DOHH2 (cell line): Measurements from ENCODE around the gene KRTAP10-12.

Experiments
- EZH2phosphoT487 ChIP-seq: fragments of 200-600 bp; sonication (generic); IDR thresholded peaks from 2 replicates; pipeline ENCODE4 v1.6.1; 2017; ENCODE audit warnings: borderline replicate concordance, mild to moderate bottlenecking, antibody characterized with exemption, low read length, moderate library complexity, mixed read lengths
- TF ChIP-seq, protein P1 (sequence below): fragments of 200-600 bp; sonication (generic); IDR thresholded peaks from one replicate; pipeline ENCODE4 v1.5.1; 2014; ENCODE audit warnings: antibody characterized with exemption, mild to moderate bottlenecking, low read depth, low read length; ENCODE audit not compliant: poor library complexity, severe bottlenecking

DNA sequence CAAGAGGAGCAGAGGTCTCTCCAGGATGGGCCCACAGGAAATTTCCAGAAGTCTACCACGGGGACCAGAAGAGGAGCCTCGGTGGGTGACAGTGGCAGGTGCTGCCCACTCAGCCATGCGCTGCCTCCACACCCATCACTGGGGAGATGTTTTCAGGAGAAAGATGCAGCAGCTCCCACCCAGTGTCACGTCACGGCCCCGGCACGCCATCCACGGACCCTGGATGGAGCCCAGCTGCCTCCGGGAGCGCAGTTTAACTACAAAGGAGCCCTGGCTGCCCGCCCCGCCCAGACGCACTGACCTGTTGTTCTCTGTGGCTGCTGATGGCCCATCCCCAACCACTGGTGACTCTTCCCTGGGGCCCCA, 7.6 kb downstream of the KRTAP10-12 start:
- TF ChIP-seq, protein P1, sequence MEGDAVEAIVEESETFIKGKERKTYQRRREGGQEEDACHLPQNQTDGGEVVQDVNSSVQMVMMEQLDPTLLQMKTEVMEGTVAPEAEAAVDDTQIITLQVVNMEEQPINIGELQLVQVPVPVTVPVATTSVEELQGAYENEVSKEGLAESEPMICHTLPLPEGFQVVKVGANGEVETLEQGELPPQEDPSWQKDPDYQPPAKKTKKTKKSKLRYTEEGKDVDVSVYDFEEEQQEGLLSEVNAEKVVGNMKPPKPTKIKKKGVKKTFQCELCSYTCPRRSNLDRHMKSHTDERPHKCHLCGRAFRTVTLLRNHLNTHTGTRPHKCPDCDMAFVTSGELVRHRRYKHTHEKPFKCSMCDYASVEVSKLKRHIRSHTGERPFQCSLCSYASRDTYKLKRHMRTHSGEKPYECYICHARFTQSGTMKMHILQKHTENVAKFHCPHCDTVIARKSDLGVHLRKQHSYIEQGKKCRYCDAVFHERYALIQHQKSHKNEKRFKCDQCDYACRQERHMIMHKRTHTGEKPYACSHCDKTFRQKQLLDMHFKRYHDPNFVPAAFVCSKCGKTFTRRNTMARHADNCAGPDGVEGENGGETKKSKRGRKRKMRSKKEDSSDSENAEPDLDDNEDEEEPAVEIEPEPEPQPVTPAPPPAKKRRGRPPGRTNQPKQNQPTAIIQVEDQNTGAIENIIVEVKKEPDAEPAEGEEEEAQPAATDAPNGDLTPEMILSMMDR: no peak
- no peak for TF ChIP-seq EZH2phosphoT487
